ENCODE measurements around the gene CAPN11.
"Not testable (repeated sequence)": the region's sequence is repeated elsewhere in the genome, so short reads cannot be mapped to it uniquely, and the experiment has no call there.

The CAPN11 gene

DNA sequence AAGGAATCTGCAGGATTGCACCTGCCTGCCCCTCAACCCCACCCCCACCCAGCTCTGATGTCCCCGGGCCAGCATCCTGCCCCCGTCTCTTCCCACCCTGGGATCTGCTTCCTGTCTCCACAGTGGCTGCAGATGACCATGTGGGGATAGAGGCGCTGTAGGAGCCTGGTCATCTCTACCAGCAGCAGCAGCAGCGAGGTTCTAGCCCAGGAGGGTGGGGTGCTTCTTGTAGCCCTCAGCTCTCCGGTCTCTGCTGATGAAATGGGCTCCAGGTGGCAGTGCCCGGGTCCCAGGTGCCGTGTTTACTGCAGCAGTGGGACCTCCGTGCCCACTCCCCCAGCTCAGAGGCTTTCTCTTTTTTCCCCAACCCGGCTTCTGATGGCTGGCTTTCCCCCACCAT is 25.2 kb downstream of the CAPN11 start:
- DNase-seq = no peak

DNA sequence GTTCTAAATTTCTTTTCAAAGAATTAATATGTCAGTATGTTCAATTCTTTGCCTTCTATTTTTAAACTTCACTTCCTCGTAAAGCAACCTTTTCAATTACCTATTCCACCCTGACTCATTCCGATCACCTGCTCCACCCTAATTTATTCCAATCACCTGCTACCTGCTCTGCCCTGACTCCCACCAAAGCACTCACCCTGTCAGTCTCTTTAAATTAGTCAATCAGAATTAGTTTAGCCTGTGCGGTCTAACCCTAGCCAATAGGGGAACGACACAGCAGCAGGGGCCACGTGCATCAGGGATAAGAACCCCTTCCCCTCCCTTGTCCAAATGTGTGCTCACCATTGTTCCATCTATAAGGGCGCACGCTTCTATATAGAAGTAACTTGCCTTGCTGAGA is 26.7 kb downstream of the CAPN11 start:
- not testable (repeated sequence) for DNase-seq

DNA sequence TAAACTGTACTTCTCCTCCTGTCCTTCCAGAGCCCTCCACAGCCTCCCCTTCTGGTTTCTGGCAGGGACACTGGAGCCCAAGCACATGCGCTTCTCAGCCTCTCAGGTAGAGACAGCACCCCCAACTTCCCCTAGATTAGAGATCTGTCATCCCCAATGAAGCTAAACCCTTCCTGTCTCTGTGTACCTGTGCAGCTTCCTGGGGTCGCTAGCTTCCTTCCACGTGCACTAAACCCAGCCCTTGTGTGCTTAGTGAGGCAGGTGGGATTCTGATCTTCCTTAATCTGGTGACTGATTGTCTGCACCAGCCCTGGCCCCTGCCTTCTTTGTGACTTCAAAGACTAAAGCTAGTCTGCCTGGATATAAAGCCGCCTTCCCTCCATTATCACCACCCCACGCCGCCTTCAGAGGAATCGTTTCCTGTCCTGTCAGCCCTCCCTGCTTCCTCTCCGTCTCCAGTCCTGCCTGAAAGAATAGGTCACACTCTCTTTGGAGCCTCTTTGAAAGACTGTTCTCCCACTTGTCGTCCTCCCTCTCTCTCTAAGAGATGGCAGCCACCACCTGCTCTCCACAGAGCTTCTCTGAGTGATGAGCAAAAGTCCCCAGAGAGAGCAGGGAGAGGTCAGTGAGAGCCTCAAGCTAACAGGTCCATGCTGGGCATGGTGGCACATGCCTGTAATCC is 27.5 kb downstream of the CAPN11 start:
- DNase-seq = no peak

DNA sequence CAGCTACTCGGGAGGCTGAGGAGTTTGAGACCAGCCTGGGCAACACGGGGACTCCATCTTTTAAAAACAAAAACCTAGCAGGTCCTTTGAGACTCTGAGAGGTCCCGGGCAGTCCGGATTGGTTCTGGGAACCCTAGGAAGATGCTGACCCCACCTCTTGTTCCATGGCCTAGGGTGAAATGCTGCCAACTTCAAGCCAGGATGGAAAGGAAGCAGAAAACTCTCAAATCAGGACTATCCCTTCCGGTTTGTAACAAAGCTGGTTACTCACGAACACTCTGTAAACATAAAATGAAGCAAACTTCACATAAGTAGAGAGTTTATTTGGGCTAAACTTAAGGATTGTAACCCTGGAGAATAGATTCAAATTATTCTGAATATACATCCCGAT is 28.0 kb downstream of the CAPN11 start:
- DNase-seq = no peak

DNA sequence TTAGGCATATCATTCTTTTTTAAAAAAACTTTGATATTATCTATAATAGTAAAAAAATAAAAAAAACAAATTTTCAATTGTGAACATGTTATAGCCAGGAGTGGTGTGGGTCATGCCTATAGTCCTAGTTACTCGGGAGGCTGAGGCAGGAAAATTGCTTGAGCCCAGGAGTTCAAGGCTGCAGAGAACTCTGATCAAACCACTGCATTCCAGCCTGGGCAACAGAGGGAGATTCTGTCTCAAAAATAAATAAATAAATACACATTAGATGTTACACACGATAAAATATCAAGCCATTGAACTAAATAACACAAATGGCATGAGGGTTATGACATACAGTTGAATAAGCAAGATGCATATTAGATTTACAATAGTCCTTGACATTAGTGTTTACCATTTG is 30.2 kb downstream of the CAPN11 start:
- DNase-seq = no peak

DNA sequence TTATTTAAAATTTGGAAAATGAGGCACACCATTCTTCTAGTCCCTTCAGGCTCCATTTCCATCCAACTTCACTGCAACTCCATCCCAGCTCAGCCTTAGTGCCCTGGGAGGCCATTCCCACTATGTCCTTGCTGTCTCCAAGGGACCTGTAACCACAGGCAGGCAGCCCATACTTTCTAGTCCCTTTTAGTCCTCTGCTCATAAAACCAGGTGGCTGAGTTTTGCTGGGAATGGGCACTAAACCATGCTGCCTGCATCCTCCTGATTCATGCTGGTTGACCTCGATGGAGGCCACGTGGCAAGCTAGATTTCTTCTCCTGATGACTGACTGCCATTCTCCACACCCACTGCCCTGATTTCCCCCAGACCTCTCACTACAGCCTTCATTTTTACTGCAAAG is 30.6 kb downstream of the CAPN11 start:
- no peak for DNase-seq

DNA sequence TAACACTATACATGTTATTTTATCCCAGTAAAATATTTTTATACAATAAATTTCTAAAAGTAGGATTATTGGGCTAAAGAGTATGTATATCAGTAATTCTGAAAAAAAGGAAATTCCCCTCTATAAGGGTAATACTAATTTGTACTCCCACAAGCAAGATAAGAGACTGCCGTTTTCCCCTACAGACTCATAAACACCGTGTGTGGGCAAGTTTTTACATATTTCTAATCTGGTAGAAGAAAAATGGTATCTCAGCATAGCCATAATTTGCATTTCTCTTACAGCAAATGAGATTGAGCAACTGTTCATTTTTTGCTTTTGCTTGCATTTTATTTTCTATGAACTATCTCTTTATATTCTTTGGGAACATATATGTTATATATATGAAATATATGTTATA is 32.1 kb downstream of the CAPN11 start:
- DNase-seq = peak in 1 of 5 experiments; percentile 58

DNA sequence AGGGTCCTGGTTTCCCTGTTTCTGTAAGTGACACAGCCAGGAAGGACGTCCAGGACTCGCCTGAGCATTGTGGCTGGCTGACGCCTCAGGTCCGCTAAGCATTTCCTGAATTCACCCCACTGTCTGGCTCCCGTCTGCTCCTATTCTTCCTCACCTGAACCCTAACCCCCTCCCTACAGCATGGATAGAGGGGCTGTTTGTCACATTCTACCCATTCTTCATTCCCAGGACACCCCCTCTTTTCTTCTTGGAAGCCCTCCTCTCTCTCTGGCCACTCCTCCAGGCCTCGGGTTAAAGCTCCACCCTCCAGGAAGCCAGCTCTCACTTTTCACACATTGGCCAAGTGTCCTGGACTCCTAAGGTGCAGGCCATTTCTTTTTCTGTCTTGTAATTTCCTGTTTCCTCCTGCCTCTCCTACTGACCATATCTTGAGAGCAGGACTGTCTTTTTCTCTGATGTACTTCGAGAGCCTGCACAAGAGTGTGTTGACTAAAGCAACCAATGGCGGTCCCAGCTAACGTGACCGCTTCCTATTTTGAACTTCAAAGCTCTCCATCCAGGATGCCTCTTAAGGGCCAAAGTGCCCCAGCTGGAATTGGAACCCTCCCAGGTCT is 33.9 kb downstream of the CAPN11 start:
- no peak for DNase-seq

DNA sequence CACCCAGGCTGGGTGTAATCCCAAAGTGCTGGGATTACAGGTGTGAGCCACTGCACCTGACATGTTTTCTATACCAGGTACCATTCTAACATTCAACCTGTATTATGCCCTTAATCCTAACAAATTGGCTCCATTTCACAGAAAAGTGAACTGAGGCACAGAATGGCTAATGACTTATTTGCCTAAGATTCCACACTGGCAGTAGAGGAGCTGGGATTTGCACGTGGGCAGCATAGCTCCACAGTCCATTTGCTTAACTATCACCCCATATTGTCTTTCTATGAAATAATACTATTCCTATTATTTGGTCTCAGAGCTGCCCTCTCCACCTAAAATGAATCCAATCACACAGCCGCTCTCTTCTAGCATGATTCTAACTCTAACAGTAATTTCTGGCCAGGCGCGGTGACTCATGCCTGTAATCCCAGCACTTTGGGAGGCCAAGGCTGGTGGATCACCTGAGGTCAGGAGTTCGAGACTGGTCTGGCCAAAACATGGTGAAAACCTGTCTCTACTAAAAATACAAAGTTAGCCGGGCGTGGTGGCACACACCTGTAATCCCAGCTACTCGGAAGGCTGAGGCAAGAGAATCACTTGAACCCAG is 34.8 kb downstream of the CAPN11 start:
- no peak for DNase-seq

DNA sequence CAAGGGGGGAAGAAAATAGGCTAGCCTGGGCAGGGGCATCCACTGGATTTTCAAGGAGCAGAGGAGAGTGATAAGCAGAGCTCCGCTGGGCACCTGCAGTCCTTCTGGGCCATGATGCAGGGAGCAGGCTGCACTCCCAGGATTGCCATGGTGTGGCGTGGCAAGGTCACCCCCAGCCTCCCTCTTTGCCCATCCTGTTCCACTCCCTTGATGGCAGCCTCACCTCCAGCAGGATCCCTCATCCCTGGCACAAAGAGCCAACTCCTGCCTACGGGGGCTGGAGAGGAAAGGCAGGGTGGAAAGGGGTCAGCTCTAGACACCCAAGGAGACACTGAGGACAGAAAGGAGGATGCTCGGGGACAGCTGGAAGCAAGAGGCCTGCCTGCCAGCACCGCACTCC is 35.7 kb downstream of the CAPN11 start:
- no peak for DNase-seq

DNA sequence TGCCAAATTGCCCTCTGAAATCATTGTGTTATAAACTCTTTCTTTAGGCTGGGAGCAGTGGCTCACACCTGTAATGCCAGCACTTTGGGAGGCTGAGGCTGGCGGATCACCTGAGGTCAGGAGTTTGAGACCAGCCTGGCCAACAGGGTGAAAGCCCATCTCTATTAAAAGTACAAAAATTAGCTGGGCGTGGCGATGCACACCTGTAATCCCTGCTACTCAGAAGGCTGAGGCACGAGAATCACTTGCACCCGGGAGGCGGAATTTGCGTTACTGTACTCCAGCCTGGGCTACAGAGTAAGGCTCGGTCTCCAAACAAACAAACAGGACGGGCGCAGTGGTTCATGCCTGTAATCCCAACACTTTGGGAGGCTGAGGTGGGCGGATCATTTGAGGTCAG is 37.7 kb downstream of the CAPN11 start:
- not testable (repeated sequence) for DNase-seq

DNA sequence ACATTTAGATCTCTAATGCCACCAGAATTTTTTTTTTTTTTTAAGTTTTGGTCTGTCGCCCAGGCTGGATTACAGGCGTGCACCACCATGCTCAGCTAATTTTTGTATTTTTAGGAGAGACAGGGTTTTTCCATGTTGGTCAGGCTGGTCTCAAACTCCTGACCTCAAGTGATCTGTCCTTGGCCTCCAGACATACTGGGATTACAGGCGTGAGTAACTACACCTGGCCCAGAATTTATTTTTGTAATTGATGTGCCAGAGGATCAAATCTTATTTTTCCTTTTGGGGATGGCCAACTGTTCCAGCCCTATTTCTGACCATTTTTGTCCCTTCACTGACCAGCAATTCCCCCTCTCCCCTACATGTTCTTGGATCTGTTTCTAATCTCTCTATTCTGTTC is 40.1 kb downstream of the CAPN11 start:
- no peak for DNase-seq

DNA sequence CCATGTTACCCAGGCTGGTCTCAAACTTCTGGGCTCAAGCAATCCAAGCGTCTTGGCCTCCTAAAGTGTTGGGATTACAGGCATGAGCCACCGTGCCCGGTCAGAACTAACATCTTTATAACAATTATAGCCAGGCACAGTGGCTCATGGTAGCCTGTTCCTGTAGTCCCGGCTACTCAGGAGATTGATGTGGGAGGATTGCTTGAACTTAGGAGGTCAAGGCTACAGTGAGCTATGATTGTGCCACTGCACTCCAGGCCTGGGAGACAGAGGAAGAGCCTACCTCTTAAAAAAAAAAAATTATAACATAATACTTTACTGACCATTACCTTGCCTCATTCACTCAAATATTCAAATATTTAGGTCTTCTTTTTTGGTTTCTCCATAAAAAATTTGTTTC is 41.3 kb downstream of the CAPN11 start:
- no peak for DNase-seq

DNA sequence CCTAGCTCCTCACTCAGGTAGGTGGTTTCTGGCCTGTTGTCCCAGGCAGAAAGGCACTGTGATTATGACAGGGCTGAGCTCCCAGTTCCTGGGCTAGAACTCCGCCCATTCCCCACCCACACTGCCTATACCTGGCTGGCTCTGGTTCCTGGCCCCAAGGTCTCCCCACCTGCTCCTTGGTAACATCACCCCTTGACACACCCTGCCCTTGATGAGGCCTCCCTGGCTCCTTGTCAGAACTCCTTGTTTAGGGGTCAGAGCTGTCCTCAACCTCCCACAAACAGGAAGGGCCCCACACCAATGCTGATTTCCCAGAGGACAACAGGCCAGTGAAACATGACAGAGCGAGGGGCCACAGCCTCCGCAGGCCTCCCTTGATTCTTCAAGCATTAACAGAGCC is 42.6 kb downstream of the CAPN11 start:
- no peak for DNase-seq

DNA sequence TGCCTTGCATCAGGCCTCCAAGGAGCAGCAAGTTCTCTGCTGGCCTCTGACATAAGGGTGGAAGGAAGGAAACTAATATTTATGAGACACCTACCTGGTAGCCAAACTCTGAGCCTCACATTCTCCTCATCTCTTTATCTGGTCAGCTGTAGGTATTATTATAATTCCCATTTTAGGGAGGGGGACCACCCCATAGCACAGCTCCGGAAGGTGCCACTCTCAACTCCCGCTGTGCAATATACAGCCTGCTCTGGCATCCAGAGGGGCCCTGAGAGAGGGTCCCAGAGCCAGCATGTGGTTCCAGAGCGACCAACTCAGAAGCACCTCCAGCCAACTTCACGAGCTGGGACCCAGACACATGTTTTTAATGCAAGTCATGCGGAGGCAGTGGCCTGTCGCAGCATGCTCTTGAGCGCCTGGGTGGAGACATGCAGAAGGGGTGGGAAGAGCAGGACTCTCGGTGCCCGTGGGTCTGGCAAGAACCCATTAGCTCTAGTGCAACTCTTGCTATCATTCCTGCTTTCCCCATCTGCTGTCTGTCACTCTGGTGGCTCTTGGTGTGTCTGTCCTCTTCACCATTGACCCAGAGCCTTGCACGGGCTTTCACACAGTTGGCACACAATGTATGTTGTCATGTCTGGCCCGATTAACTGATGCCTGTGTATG is 43.2 kb downstream of the CAPN11 start:
- DNase-seq = no peak

DNA sequence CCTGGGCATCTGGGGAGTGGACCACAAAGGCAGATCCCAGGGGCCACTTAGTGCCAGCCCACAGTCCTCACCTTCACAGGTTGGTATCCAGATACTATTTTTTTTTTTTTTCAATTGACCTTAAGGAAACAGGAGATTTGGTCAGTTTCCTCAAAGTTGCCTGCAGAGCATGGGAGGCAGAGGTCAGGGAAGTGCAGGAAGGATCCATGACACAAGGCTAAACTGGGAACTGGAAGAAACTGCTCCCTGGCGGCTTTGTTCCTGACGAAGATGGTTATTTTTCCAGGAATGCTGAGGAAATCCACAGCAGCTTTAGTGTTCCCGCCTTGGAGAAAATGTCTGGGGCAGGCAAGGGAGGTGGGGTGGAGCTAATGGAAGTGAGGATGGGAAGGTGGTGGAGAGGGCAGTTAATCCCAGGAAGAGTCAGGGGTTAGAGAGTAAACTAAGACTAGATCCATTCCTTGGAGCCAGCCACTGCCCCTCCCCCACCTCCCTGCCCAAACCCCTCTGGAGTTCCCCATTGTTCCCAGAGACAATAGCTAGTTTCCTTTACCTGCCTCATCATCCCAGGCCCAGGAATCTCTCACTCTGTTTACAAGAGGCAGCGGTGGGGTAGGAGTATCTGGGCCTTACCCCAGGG is 43.8 kb downstream of the CAPN11 start:
- DNase-seq = no peak

DNA sequence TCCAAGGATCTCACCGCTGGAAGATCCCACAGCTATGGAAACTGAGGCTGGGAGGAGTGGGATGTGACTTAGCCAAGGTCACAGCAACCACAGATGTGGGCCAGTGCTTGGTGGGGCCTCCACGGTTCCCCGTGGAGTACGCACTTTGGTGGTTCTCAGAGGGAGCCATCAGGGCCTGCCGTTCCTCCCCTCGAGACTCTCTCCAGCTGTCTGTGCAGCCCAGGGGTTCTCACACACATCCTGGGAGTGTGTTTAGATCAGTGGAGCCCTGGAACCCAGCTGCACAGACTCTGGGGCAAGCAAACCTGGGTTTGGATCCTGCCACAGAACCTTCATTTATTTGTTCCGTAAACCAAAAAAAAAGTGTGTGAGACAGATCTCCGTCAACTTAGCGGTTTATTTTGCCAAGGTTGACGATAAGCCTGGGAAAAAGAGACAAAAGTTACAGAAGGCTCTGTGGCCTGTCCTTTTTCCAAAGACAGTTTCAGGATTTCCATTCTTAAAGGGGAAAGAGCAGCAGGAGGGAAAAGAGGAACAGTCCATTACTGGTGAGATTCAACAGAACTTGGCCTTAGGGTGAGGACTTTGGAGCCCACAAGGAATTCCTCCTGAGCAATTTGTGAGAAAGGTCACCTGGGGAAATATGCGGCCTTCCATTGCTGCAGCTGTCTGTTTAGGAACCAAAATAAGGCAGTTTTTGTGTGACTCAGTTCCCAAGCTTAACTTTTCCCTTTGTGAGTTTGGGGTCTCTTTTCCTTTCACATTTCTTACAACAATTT is 44.5 kb downstream of the CAPN11 start:
- DNase-seq = no peak

DNA sequence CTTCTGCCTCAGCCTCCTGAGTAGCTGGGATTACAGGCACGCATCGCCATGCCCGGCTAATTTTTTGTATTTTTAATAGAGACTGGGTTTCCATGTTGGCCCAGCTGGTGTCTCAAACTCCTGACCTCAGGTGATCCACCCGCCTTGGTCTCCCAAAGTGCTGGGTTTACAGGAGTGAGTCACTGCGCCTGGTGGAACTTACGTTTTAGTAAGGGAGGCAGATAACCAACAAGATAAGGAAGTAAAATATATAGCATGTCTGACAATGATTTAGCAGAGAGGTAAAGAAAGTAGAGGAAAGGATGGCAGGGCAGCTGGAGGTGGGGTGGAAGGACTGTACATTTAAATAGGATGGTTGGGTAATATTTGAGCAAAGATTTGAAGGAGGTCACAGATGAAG is 45.3 kb downstream of the CAPN11 start:
- DNase-seq = no peak

DNA sequence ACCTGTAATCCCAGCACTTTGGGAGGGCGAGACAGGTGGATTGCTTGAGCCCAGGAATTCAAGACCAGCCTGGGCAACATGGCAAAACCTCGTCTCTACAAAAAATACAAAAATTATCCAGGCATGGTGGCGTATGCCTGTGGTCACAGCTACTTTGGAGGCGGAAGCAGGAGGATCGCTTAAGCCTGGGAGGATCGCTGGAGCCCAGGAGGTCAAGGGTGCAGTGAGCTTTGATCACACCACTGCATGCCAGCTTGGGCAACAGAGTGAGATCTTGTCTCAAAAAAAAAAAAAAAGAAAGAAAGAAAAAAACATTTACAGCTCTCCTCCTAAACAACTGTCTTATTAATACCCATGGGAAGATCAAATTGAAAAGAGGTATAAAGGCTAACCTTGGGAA is 49.3 kb downstream of the CAPN11 start:
- DNase-seq = no peak

DNA sequence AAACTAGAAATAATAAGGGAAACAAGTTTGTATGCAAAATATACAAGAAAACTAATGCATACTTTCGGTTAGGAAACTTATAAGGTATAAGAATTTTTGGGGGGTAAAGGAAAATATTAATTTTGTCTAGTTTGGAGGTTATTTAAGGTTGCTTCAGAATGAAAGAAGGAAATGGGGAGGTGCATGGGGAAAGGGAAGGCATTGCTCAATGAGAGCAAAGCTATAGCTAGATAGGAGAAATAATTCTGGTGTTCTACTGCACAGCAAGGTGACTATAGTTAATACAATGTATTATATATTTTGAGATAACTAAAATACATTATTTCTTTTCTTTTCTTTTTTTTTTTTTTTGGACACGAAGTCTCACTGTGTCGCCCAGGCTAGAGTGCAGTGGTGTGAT is 52.7 kb downstream of the CAPN11 start:
- no peak for DNase-seq

DNA sequence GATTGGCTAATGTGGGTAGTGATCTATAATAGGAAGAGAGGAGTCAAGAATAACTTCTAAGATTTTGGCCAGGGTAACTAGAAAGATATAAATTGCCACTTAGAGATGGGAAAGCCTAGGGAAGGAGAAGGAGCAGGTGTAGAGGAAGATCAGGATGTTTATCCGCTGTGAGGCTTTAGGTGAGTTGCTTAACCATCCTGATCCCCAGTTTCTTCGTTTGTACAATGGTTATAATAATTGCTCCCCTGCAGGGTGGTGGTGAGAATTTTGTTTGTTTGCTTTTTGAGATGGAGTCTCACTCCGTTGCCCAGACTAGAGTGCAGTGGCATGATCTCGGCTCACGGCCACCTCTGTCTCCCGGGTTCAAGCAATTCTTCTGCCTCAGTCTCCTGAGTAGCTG is 55.7 kb downstream of the CAPN11 start:
- DNase-seq = no peak

DNA sequence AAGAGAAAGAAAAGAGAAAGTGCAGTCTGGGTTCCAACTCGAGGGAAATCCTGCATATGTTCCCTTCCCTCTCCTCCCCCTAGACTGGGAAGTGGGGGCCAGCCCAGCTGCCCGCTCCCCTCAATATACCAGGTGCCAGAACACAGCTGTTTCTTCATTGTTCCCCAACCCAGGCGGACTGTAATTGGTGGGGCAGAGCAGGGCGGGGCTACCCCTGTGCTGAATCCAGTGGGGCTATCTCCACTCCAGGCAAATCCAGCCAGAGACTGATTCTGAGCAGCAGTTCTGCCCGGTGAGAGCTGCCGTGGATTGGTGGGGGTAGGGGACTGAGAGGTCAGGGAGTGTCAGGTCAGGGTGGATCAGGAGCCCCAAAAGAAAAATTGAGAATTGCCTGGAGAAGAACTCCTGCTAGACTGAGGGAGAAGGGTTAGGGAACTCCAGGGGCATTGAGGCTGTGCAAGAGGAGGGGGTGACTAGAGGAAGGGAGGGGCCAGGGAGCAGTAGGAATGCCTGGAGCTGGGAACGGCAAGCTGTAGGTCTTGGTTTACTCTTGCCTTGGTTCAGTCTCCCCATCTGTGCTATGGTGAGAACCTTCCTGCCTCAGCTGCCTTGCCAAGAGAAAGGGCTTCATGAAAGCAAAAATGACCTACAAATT is 58.2 kb downstream of the CAPN11 start, which contains the start of gene MYMX:
Gene MYMX (plus strand): TSS at position 250 of the 655 bp plus-strand sequence. CDS start 546 bp downstream, outside the sequence.
- DNase-seq = no peak
